ENCODE results near the gene TICAM1. TPM values are rescaled to one million over a fixed set of nuclear protein-coding genes. Genes with fewer than 3 reads are reported as not detected.

The TICAM1 gene
- total and polyA plus RNA-seq, 2 of the 8 experiments (the other 6 are each of a cell fraction or from before 2014, with no cell fraction given): 0.41 to 0.65 TPM

- TF ChIP-seq CTCF (IDR thresholded peaks at IDR 0.05; ENCODE audit: control extremely low read depth in 1 of 3, insufficient read depth in 1 of 3, low read depth in 1 of 3, low read length in 3 of 3) (no peak), SIX5 (IDR thresholded peaks at IDR 0.05; ENCODE audit: low read depth, low read length) (no peak), ASH2L (IDR thresholded peaks at IDR 0.05; ENCODE audit: low read length) (no peak), EZH2 (IDR thresholded peaks at IDR 0.05; ENCODE audit: low read depth, low read length, severe bottlenecking) (no peak), RBBP5 (IDR thresholded peaks at IDR 0.05; ENCODE audit: borderline replicate concordance, low read depth, low read length) (no peak), RNF2 (IDR thresholded peaks at IDR 0.05; ENCODE audit: borderline replicate concordance, low read depth, low read length, missing control alignments, poor library complexity, severe bottlenecking) (no peak)
Measured at GRCh38 chr19:4871711-4872110, 40.2 kb upstream of the TICAM1 start (continued).

Data from H1 (cell line).